ENCODE measurements around the gene ZNF649.

The ZNF649 gene

GRCh38 chr19:51904331-51905165, at the start of gene ZNF649:
ZNF649 (minus strand) TSS chr19:51905017; CDS start chr19:51900107, 4,910 bp downstream.
- peak; percentile 58 for DNase-seq (ENCODE audit: low read depth)
- TF ChIP-seq CTCF (IDR thresholded peaks at IDR 0.05; ENCODE audit: low read depth, low read length, missing control alignments): no peak
- H3K4me3 ChIP-seq (ENCODE audit: low read depth, low read length): peak within 1 kb of the TSS; percentile 94
- in situ Hi-C loops (cut with HindIII; ENCODE audit: low sequenced_read_pairs): no loop called here

- peak overlapping the region; percentile 21 for H3K4me3 ChIP-seq (ENCODE audit: low read depth, low read length)
- in situ Hi-C loops (cut with HindIII; ENCODE audit: low sequenced_read_pairs): no loop called here
- no peak for DNase-seq (ENCODE audit: low read depth)
- TF ChIP-seq CTCF (IDR thresholded peaks at IDR 0.05; ENCODE audit: low read depth, low read length, missing control alignments): no peak
Measured at GRCh38 chr19:51948975-51949374, 44.2 kb upstream of the ZNF649 start.

- DNase-seq (ENCODE audit: low read depth): no peak
- TF ChIP-seq CTCF (IDR thresholded peaks at IDR 0.05; ENCODE audit: low read depth, low read length, missing control alignments): no peak
- no peak overlapping the region for H3K4me3 ChIP-seq (ENCODE audit: low read depth, low read length)
- in situ Hi-C loops (cut with HindIII; ENCODE audit: low sequenced_read_pairs): no loop called here
Measured at GRCh38 chr19:51946602-51947001, 41.8 kb upstream of the ZNF649 start.

- TF ChIP-seq CTCF (IDR thresholded peaks at IDR 0.05; ENCODE audit: low read depth, low read length, missing control alignments): no peak
- DNase-seq (ENCODE audit: low read depth): no peak
- no peak overlapping the region for H3K4me3 ChIP-seq (ENCODE audit: low read depth, low read length)
- in situ Hi-C loops (cut with HindIII; ENCODE audit: low sequenced_read_pairs): no loop called here
Measured at GRCh38 chr19:51944798-51945552, 40.2 kb upstream of the ZNF649 start.

GRCh38 chr19:51938936-51939335, 34.1 kb upstream of the ZNF649 start:
- DNase-seq (ENCODE audit: low read depth): no peak
- in situ Hi-C loops (cut with HindIII; ENCODE audit: low sequenced_read_pairs): no loop called here
- no peak for TF ChIP-seq CTCF (IDR thresholded peaks at IDR 0.05; ENCODE audit: low read depth, low read length, missing control alignments)
- no peak overlapping the region for H3K4me3 ChIP-seq (ENCODE audit: low read depth, low read length)

- DNase-seq (ENCODE audit: low read depth): no peak
- H3K4me3 ChIP-seq (ENCODE audit: low read depth, low read length): no peak overlapping the region
- no peak for TF ChIP-seq CTCF (IDR thresholded peaks at IDR 0.05; ENCODE audit: low read depth, low read length, missing control alignments)
- in situ Hi-C loops (cut with HindIII; ENCODE audit: low sequenced_read_pairs): no loop called here
Measured at GRCh38 chr19:51931921-51932320, 27.1 kb upstream of the ZNF649 start.

All from astrocyte of the cerebellum (primary cell).